DMS53 treated with DMSO at 0.1 percent for 48 hours (cell line): ENCODE data around the gene DCAF11.
"Not testable (repeated sequence)": the region's sequence is repeated elsewhere in the genome, so short reads cannot be mapped to it uniquely, and the experiment has no call there.

Source experiments
- DNase-seq: peaks from one replicate; lab custom pipeline; 2025; ENCODE audit not compliant: unreplicated experiment; lab: John Stamatoyannopoulos, UW

The DCAF11 gene

DNA sequence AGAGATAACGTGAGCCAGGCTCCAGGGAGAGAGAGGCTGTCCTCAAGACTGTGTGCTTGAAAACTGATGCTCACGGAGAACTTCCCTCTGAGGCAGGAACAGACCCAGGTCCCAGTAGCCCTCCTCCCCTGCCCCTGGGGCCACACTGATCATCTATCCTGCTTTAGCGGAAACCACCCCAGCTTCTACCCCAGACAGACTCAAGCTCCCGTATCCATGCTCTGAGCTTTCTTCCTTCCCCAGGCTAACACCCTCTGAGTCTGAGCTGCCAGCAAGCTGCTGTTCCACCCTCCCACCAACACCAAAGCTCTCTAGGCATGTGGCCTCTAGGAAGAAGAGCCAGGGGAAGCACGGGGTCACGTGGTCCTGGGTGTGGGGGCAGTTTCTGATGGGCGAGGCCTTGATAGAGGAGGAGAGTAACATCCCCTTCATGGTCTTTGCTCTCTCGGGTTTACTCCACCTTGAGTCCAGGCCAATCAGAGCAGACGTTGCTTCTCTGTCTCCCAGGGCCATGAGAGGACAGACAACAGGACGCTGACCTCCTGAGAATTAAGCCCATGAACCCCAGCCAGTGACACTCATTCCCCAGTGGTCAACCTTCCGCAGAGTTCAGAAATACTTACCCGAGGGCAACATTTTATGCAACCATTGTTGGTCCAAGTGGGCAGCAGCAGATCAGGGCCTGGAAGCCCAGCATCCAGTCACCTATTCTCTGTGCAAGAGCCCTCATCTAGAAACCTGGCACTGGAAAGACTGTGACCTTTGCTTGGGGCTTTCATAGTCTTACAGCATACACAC is 19.1 kb upstream of the DCAF11 start:
- no peak for DNase-seq

- DNase-seq: no peak
Observed at GRCh38 chr14:24096545-24097181, 17.9 kb upstream of the DCAF11 start.

- DNase-seq: no peak
Observed at GRCh38 chr14:24098229-24098926, 16.2 kb upstream of the DCAF11 start.

DNA sequence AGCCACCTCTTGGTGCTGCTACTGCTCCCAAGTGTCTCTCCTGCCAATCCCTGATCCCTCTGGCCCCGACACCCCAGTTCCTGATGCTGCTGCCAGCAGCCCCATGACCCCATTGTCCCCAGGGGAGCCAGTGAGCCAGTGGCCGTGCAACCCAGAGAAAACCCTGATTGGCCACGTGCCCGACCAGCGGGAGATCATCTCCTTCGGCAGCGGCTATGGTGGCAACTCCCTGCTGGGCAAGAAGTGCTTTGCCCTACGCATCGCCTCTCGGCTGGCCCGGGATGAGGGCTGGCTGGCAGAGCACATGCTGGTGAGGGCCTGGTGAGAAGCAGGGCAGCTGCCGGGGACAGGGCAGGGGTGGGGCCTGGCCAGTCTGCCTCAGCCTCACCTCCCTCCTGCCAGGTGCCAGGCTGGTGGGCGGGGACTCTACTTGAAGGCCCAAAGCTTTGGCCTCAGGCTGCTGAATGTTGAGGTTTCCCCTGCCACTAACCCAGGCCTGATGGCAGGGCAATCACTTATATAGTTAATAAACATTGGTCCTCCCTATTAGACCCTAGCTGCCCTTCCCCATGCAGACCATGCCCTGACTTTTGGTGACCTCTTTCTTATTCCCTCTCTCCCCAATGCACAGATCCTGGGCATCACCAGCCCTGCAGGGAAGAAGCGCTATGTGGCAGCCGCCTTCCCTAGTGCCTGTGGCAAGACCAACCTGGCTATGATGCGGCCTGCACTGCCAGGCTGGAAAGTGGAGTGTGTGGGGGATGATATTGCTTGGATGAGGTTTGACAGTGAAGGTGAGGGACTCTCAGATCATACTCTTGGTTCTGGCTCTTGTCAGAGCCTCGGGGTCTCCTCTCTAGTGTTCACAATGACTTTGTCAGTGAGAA is 15.4 kb upstream of the DCAF11 start:
- no peak for DNase-seq

GRCh38 chr14:24100197-24100981 is 14.2 kb upstream of the DCAF11 start:
- DNase-seq: no peak

DNA sequence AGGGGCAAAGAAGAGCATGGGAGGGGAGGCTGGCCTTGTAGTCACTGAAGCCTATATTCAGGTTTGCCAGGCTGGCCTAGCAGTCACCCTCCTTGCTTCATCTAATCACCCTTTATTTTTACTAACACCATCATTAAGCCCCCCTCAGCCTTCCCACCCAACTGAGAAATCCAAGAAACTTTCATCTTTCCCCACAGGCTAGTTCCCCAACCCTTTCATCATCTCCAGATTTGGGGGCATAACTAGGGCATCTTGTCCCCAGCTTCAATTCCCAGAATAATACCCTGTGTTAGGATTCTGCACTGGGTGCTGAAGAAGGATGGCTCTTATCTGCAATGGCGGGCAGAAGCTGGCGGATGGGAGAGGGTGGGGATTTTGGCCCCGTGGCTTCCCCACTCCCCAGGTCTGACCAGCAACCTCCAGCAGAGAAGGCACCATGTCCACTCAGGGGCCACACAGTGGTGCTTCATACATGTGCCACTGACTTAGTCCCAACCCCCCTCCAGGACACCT is 13.5 kb upstream of the DCAF11 start:
- no peak for DNase-seq

DNA sequence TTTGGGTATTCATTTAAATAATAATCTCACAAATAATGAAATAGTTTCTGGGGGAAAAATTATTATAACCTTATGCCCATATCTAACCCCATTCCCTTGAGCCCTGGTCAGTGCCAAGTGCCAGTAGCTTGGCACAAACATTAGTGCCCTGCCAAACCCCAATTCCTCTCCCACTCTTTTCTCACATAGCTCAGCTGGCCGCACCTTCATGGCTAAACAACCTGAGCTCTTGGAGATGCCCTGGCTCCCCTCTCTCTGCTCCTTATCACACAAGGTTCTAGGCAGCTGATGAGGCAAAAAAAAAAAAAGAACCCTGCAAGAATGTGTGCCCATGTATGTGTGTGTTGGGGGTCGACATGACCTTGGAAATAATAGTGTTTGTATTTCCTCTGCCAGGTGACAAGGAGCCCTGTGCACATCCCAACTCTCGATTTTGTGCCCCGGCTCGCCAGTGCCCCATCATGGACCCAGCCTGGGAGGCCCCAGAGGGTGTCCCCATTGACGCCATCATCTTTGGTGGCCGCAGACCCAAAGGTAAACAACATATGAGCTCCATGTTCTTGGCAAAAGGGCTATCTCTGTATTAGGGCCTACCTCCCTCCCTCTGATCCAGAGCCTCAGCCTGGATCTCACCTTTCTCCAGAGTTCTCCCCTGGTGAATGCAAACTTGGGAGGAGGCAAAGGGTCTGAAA is 12.1 kb upstream of the DCAF11 start:
- DNase-seq: no peak

- DNase-seq: no peak
Observed at GRCh38 chr14:24103451-24103850, 11.1 kb upstream of the DCAF11 start.

- not testable (repeated sequence) for DNase-seq
Observed at GRCh38 chr14:24105609-24106239, 8.9 kb upstream of the DCAF11 start.

DNA sequence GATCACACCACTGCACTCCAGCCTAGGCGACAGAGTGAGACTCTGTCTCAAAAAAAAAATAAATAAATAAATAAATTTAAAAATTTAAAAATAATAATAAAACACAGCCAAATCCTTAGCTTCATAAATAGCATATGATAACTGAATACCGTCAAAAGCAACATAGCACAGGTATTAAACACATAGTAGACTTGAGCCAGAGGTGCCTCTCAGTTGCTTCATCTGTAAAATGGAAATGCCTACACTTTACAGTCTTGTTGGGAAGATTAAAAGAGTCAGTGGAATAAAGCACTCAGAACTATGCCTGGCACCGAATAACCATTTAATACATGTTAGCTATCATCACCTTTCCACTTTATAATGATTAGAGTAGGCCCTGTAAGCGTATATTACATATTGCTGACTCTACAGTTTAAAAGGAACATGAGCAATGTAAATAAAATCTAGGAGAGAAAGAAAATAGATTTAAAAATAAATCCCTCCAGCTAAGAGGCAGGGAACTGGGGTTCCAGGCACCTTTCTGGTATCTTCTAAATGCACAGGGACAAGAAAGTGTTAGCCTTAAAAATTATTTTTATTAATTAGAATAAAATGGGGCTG is 7.8 kb upstream of the DCAF11 start:
- no peak for DNase-seq

GRCh38 chr14:24108336-24108874 is 6.2 kb upstream of the DCAF11 start:
- DNase-seq: no peak

DNA sequence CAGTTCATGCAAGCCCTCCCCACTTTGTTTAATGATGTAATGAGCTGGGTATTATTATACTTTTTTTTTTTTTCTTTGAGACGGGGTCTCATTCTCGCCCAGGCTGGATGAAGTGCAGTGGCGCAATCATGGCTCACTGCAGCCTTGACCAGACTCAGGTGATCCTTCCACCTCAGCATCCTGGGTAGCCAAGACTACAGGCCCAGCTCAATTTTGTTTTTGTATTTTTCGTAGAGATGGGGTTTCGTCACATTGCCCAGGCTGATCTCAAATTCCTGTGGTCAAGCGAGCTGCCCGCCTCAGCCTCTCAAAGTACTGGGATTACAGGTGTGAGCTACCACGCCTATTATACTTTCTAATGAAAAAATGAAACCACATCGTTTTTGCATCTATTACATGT is 4.5 kb upstream of the DCAF11 start:
- no peak for DNase-seq

DNA sequence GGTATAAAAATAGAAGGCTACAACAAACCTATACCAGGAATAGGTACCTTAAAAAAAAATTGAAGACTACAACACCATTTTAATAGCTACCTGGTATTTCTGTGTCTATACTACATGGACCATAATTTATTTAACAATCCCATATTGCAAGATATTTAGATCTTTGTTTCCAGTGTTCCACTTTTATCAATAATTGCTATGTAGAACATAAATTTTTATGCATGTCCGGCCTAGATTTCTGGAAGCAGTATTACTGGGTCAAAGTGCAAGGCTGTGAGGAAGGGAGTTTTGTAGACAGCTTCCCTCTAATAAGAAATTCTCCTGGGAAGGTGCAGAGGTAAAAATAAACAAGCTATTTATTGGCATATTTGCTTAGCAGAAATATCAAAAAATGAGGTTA is 4.1 kb upstream of the DCAF11 start:
- DNase-seq: no peak

DNA sequence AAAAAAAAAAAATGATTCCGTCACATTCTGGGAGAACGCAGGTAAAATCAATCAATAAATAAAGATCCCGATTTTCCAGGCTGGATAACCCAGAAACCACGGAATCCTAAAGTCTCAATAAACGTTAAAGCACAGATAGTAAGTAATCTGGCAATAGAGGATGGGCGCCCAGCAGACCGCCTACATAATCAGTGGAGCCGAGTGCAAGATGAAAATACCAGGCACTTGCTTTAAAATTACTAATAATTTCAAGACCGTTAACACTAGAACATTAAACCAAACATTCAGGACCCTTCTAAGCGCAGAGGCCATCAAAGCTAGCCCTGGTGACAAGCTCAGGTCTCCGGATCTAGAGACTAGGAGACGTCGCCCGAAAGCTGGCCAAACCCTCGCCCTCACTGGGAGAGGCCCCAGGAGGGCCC is 1.2 kb upstream of the DCAF11 start:
- DNase-seq: no peak

DNA sequence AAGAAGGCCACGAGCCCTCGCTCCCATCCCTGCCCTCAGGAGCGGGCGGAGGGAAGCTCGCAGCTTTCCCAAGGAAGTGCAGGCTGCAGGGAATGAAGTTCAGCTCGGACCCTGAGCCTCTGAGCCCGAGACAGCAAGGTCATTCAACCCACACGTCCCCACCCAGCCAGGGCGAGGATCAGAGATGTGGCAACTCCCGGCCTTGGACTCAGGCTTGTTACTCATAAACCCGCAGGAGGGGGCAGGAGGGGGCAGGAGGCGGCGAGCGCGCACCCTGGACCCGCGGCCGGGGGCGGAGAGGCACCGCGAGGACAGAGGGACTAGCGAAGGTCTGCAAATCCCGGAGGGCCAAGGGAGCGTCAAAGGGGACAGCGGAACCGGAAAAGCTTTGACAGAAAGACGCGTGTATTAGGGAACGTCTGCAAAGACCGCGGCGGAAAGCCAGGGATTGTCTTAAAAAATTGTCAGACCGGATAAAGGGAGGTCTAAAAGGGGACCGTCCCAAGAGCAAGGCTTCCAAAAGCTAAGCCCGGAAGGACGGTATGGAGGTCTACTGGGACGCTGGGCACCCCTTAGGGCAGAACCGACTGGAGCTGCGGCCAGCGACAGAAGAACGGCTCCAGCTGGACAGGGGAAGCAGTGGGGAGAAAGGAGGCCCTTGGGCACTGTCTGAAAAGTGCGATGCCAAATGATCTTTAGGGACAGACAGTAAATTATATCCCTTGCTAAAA is 611 bp upstream of the DCAF11 start:
- peak; percentile 73 for DNase-seq

GRCh38 chr14:24115422-24116127 is 998 bp downstream of the DCAF11 start:
- no peak for DNase-seq
